ENCODE results near the gene RCAN2. TPM values are rescaled to one million over a fixed set of nuclear protein-coding genes. Genes with fewer than 3 reads are reported as not detected.

RCAN2 gene
- total and polyA plus RNA-seq, 4 donors = 4.5 to 16.7 (median 4.8) TPM

- H3K4me3 ChIP-seq = no peak overlapping the region
- no peak overlapping the region for H3K9ac ChIP-seq (ENCODE audit: insufficient read depth in 1 of 2, low read length in 2 of 2)
- H3K36me3 ChIP-seq (ENCODE audit: control insufficient read depth in 4 of 4, insufficient read depth in 4 of 4, low read length in 4 of 4) = peaks cover 0 to 4% (median 0%) of the 10 kb centered on the region in 4 donors
- H3K9me3 ChIP-seq (ENCODE audit: control insufficient read depth in 4 of 4, insufficient read depth in 3 of 4, low read length in 3 of 4) = no peaks in the 10 kb centered on the region
- no peak for TF ChIP-seq CTCF (IDR thresholded peaks at IDR 0.05; ENCODE audit: control extremely low read depth, extremely low read depth)
- peak overlapping the region; percentile 76 to 95 for H3K27ac ChIP-seq (ENCODE audit: low read depth in 1 of 2, low read length in 1 of 2)
- no peak for DNase-seq
- H3K4me1 ChIP-seq (ENCODE audit: control insufficient read depth in 5 of 5, insufficient read depth in 5 of 5, low read length in 5 of 5) = peaks cover 0 to 10% (median 0%) of the 10 kb centered on the region in 5 donors
- 91 to 95% methylated on average over 2 of the region's 2 CpGs for WGBS, 2 donors
- ATAC-seq (ENCODE audit: insufficient read depth, low FRiP score) = no peak
- no peaks in the 10 kb centered on the region for H3K27me3 ChIP-seq (ENCODE audit: control insufficient read depth in 3 of 3, insufficient read depth in 3 of 3, low read length in 2 of 3)
Measured at GRCh38 chr6:46218457-46218856, 272.8 kb downstream of the RCAN2 start.

- H3K27me3 ChIP-seq (ENCODE audit: control insufficient read depth in 3 of 3, insufficient read depth in 3 of 3, low read length in 2 of 3) = no peaks in the 10 kb centered on the region
- DNase-seq (no peak), ATAC-seq (ENCODE audit: insufficient read depth, low FRiP score) (peak; percentile 66)
- H3K4me3 ChIP-seq = no peak overlapping the region
- no peak for TF ChIP-seq CTCF (IDR thresholded peaks at IDR 0.05; ENCODE audit: control extremely low read depth, extremely low read depth)
- no peaks in the 10 kb centered on the region for H3K9me3 ChIP-seq (ENCODE audit: control insufficient read depth in 4 of 4, insufficient read depth in 3 of 4, low read length in 3 of 4)
- 24 to 51% methylated on average over 5 of the region's 5 CpGs for WGBS, 2 donors
- peaks cover 0 to 4% (median 0%) of the 10 kb centered on the region in 4 donors for H3K36me3 ChIP-seq (ENCODE audit: control insufficient read depth in 4 of 4, insufficient read depth in 4 of 4, low read length in 4 of 4)
- H3K9ac ChIP-seq (ENCODE audit: insufficient read depth in 1 of 2, low read length in 2 of 2) = no peak overlapping the region
- peaks cover 0 to 10% (median 0%) of the 10 kb centered on the region in 5 donors for H3K4me1 ChIP-seq (ENCODE audit: control insufficient read depth in 5 of 5, insufficient read depth in 5 of 5, low read length in 5 of 5)
- H3K27ac ChIP-seq (ENCODE audit: low read depth in 1 of 2, low read length in 1 of 2) = peak overlapping the region in 1 of 2 donors; percentile 95
Measured at GRCh38 chr6:46217671-46218131, 273.5 kb downstream of the RCAN2 start.

- H3K27ac ChIP-seq (ENCODE audit: low read depth in 1 of 2, low read length in 1 of 2) = peak overlapping the region in 1 of 2 donors; percentile 95
- no peaks in the 10 kb centered on the region for H3K27me3 ChIP-seq (ENCODE audit: control insufficient read depth in 3 of 3, insufficient read depth in 3 of 3, low read length in 2 of 3)
- DNase-seq (no peak), ATAC-seq (ENCODE audit: insufficient read depth, low FRiP score) (no peak)
- no peak for TF ChIP-seq CTCF (IDR thresholded peaks at IDR 0.05; ENCODE audit: control extremely low read depth, extremely low read depth)
- no peak overlapping the region for H3K4me3 ChIP-seq
- H3K36me3 ChIP-seq (ENCODE audit: control insufficient read depth in 4 of 4, insufficient read depth in 4 of 4, low read length in 4 of 4) = no peaks in the 10 kb centered on the region
- WGBS, 2 donors = 91 to 95% methylated on average over 2 of the region's 2 CpGs
- H3K9me3 ChIP-seq (ENCODE audit: control insufficient read depth in 4 of 4, insufficient read depth in 3 of 4, low read length in 3 of 4) = no peaks in the 10 kb centered on the region
- peaks cover 0 to 10% (median 0%) of the 10 kb centered on the region in 5 donors for H3K4me1 ChIP-seq (ENCODE audit: control insufficient read depth in 5 of 5, insufficient read depth in 5 of 5, low read length in 5 of 5)
- H3K9ac ChIP-seq (ENCODE audit: insufficient read depth in 1 of 2, low read length in 2 of 2) = no peak overlapping the region
Measured at GRCh38 chr6:46216879-46217278, 274.4 kb downstream of the RCAN2 start.

GRCh38 chr6:46215777-46216176 lies 275.5 kb downstream of the RCAN2 start:
- ATAC-seq (ENCODE audit: insufficient read depth, low FRiP score) = no peak
- H3K27me3 ChIP-seq (ENCODE audit: control insufficient read depth in 3 of 3, insufficient read depth in 3 of 3, low read length in 2 of 3) = no peaks in the 10 kb centered on the region
- H3K36me3 ChIP-seq (ENCODE audit: control insufficient read depth in 4 of 4, insufficient read depth in 4 of 4, low read length in 4 of 4) = no peaks in the 10 kb centered on the region
- H3K9ac ChIP-seq (ENCODE audit: insufficient read depth in 1 of 2, low read length in 2 of 2) = no peak overlapping the region
- H3K9me3 ChIP-seq (ENCODE audit: control insufficient read depth in 4 of 4, insufficient read depth in 3 of 4, low read length in 3 of 4) = no peaks in the 10 kb centered on the region
- DNase-seq = peak in 2 of 3 donors; percentile 35 to 44
- H3K4me1 ChIP-seq (ENCODE audit: control insufficient read depth in 5 of 5, insufficient read depth in 5 of 5, low read length in 5 of 5) = peaks cover 0 to 10% (median 0%) of the 10 kb centered on the region in 5 donors
- 72 to 92% methylated on average over 4 of the region's 4 CpGs for WGBS, 2 donors
- no peak overlapping the region for H3K27ac ChIP-seq (ENCODE audit: low read depth in 1 of 2, low read length in 1 of 2)
- H3K4me3 ChIP-seq = no peak overlapping the region
- TF ChIP-seq CTCF (IDR thresholded peaks at IDR 0.05; ENCODE audit: control extremely low read depth, extremely low read depth) = no peak
